HG02852 (cell line): ENCODE measurements around the gene SNX1.

Source experiments
- ATAC-seq: cut with Tn5 transposase; IDR thresholded peaks from one replicate; pipeline ENCODE4 v1.9.1; 2021; ENCODE audit warnings: mild to moderate bottlenecking, moderate library complexity; ENCODE audit not compliant: unreplicated experiment

Gene SNX1

DNA sequence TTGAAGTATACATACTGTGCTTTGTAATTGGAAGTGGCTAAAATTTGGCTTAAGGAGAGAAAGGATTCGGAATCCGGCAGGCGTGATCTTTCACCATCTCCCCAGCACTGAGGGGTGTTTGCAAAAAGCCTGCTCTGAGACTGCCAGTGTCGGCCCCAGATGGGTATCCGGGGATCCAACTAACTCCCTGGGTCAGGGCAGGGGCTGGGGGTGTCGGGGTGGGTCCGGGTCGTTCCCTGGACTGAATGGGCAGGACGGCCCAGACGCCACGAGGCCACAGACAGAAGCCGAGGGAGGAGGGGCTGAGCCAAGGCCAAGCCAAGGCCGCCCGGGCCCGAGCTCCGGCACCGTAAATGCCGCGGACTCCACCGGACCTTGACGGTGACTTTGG lies 66.7 kb downstream of the SNX1 start:
- ATAC-seq: peak; percentile 23

DNA sequence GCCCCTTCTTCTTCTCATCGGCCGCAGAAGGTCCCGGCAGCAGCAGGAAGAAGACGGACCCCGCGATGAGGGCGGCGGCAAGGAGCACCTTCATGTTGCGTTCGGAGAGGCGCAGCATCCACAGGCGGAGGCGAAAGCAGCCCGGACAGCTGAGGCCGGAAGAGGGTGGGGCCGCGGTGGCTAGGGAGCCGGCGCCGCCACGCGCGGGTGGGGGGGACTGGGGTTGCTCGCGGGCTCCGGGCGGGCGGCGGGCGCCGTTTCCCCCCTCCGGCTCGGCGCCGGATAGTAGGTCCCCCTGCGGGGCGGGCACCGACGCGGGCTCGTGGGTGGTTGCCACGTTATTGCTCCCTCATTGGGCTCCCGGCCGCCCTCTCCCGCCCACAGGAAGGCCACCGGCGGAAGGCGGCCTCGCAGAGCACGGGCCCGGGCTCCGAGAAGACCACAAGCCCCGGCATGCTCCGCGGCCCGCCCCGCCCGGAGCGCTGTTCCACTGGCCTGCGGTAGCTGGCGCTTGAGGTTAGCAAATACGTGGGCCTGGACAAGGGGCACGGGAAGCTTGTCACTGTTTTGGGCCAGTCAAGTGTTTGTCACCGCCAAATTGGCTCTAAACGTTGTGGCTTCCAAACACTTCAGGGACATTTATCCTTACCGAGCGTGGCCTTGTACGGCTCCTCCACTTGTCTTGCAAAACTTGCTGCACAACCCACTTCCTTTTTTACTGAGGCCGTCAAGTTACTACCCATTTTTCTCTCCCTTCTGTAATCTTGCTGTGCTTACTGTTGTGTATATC lies 67.3 kb downstream of the SNX1 start, which contains the start of gene PPIB:
Gene PPIB, minus strand, starts transcription at position 154 of the 790 bp plus-strand sequence. Its CDS starts 36 bp downstream, at position 118.
- peak; percentile 87 for ATAC-seq

DNA sequence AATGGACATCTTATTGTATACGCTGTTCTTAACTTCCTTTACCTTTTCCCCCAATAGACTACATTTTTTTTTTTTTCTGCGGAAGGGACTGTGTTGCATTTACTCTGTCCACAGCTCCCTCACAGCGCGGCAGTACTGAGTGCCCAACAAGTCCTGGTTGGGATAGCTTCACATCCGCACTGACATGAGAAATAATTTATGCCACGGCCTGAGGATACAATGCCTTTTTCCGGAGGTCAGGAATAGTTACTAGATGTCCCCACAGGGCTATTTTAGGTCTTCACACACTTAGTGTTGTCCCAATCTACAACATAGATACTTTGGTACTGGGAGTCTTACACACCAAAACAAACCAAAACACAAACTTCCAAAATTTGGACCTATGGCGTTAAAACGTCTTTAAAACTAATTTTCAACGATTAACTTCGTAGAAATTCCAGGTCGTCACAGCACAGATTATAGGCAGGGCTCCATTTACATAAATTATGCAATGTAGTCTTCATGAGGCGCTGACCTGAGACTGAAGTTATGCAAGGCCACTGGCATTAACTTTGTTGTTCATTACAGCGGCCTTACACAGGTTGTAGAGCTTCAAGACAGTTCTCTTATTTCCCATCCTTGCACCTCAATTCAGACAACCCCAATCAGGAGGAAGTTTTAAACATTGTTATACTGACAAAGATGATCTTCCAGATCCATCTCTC lies 68.0 kb downstream of the SNX1 start:
- ATAC-seq: no peak

DNA sequence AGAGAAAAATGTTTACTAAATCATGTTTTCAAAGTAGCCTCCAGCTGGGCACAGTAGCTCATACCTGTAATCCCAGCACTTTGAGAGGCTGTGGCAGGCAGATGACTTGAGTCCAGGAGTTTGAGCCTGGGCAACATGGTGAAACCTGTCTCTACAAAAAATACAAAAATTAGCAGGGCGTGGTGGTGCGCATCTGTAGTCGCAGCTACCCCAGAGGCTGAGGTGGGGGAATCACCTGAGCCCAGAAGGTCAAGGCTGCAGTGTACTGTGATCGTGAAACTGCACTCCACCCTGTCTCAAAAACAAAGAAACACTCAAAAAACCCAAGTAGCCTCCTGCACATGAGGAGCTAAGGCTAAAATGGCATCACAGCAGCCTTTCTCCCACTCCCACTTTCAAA lies 68.7 kb downstream of the SNX1 start:
- no peak for ATAC-seq

DNA sequence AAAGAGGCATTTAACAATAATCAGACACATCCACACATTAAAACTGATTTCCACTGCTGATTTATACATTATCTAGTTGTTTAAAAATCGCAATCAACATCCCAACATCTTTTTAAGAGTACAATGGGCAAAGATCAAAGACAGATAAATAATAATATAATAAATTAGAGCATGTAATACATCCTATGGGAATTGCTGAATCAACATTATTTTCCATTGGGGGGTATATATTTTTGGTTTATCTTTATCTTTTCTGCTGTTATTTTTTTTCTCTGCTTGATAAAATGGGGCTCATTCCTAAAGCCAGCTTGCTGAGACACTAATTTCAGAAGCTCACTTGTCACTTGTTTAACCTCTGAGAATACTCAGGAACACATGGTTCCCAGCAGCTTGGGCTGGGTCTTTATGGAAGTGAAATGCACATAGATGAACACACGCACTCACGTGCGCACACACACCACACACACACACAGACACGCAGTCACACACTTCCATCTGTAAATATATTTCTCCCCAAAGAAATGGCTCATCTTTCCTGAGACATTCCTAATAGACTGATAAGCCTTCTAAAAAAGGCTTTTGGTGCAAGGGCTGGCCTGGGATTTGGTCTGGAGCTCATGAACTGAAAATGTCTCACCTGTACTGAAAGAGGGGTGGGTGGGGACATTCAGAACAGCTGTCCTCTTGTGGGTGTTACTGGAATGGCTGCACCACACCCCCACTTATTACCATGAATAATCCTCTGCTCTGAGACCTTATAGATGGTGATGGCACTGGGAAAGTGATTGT lies 70.5 kb downstream of the SNX1 start:
- no peak for ATAC-seq

DNA sequence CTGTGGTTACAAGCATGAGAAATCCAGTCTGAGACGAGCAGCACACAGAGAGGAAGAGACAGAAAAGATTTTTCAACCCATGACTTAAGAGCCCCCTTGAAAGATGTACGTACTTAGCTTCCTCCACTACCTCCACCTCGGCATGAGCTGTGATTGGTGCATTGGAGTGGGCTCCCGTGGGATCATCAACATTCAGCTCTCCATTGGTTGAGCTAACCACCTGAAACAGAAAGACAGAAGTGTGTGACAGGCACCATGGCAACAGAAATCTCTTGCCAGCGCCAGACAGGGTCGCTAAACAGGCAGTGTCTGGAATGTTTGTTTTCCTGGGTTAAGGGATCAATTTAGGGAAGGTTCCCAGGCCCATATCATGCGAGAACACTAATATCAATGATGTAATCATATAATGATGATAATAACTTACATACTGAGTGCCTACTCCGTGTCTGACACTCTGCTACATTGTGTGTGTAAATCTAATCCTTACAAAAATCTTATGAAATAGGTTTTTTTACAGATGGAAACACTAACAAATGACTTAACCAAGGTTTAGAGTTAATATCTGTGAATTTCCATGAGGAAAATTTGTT lies 84.5 kb downstream of the SNX1 start:
- ATAC-seq: peak; percentile 67

DNA sequence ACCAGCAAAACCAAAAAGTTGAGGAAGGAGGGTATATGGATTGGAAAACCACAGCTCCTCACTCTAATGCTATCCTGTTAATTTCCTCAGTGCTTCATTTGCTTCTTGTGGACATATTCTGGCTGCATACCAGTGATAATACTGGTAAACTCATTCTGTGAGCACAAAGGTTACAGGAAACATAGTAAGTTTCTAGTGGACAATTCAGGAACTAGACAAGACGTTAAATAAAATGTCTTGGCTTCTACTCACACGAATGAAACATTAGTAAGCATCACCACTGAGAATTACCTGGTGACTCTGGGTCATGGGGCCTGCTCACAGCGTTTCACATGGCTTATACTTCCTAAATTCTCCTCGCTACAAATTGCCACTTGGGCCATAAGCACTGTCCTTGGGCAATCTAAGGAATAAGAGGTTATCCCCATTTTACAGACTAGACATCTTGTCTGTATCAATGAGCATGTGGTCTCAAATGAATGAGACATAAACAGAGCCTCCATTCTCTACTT lies 87.1 kb downstream of the SNX1 start:
- no peak for ATAC-seq

DNA sequence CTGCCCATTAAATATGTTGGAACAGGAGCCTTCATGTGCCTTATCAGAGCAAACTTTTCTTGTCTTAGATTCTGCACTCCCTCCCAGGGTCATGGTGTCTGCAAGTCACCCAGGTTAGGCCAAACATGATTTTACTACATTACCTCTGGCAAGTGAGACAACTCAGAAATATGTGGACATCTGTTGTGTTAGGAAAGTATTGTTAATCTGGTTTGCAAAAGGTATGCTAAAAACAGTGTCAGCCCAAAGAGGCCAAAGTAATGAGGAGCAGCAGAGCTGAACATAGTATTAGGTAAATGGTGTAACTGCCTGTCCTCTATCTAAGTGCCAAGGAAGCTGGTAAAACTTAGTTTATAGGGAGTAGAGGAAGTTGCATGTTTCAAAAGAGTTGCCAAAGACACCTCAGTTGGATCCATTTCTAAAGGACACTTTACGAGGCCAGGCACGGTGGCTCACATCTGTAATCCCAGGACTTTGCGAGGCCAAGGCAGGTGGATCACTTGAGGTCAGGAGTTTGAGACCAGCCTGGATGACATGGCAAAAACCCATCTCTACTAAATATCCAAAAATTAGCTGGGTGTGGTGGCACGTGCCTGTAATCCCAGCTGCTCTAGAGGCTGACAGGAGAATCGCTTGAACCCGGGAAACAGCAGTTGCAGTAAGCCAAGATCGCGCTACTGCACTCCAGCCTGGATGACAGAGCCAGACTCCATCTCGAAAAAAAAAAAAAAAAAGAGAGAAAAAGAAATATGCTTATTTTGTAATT lies 89.5 kb downstream of the SNX1 start:
- ATAC-seq: no peak

DNA sequence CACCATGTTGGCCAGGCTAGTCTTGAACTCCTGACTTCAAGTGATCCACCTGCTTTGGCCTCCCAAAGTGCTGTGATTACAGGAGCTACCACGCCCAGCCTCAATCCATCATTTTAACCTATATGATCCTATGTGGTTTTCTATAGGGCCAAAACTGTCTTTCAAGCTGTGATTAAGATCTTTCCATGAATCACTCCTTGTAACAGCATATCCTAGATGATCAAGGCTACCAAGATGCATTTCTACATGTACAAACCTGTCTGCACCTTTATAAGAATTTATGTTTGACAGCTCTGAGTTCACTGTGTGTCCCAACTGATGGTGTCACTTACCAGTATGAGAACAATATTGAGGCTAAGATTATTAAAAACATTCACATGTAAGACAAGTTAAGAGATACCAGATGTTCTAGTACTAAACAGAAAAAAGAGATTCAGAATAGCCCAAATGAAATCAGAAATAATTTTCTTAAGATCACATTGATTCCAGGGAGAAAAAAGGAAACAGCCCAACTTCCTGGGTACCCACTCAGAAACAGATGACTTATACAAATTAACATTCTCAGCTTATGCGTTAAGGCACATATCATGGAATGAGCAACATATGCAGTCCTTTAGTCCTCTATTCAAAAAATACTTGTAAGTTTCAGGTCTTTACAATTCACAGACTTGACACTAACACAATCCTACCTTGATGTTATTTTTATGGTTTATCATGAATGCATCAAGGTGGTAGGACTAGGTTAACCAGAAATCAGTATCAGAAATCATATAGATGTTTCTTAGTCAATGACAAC lies 91.8 kb downstream of the SNX1 start:
- no peak for ATAC-seq
